Measurements from ENCODE around the gene TSPAN17.

TSPAN17 gene

GRCh38 chr5:176624142-176624541 is 23.1 kb upstream of the TSPAN17 start:
- no peak for DNase-seq

- DNase-seq = no peak
Observed at GRCh38 chr5:176624938-176625337, 22.3 kb upstream of the TSPAN17 start.

- DNase-seq = no peak
Observed at GRCh38 chr5:176625512-176625911, 21.8 kb upstream of the TSPAN17 start.

DNA sequence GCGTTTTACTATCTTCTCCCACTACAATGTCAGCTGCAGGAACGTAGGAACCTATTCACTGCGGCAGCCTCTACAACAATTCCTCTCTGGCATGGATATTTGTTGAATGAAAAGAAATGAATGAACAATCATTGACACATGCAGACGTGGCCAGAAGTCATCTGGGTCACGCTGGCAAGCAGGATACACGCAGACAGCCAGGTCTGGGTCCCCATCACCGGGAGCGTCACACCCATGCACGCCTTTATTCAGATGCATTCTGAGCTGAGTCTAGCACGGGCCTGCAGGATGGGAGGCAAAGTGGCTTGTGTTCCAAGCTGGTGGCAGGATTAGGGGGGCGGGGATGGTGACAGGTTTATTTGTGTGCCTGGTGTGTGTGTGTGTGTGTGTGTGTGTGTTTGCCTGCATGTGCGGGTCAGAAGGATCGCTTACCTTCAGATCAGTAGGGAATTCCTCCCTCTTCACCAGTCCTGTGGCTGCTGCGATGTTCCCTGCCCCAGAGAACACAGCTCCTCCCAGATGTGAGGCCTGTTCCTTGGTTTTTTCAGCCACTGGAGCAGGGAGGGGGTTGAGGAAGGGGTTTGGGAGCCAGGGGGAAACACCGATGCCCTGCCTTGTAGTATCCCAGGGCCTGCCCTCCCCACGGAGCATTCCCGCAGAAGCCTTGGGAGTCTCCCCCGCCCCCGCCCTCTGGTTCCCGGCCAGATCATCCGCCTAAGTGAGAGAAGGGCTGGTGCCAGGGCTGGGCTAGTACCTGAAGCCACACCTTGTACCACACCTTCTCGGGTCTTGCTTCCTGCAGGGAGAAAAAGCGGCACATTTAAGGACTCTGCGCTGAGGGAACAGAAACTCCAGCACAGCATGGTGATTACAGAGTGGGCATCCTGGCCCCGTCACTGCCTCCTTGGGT is 21.1 kb upstream of the TSPAN17 start:
- no peak for DNase-seq

- no peak for DNase-seq
Observed at GRCh38 chr5:176626876-176627236, 20.4 kb upstream of the TSPAN17 start.

DNA sequence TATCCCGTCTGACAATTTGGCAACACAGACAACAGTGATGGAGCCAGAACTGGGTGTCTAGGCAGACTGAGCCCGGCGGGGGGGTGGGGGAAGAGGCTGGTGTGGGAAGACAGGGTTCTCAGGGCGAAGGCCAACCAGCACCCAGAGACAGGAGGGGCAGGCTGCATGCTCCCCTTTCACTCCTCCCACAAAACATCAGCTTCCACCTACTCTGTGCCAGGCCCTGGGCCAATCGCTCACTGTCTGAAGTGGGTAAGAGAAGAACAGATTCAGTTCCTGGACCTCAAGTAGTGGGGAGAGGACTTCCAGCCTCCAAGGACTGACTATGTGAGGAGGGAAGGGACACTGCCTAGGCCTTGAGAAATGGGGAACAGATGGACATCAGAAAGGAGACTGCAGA is 19.7 kb upstream of the TSPAN17 start:
- DNase-seq = no peak

DNA sequence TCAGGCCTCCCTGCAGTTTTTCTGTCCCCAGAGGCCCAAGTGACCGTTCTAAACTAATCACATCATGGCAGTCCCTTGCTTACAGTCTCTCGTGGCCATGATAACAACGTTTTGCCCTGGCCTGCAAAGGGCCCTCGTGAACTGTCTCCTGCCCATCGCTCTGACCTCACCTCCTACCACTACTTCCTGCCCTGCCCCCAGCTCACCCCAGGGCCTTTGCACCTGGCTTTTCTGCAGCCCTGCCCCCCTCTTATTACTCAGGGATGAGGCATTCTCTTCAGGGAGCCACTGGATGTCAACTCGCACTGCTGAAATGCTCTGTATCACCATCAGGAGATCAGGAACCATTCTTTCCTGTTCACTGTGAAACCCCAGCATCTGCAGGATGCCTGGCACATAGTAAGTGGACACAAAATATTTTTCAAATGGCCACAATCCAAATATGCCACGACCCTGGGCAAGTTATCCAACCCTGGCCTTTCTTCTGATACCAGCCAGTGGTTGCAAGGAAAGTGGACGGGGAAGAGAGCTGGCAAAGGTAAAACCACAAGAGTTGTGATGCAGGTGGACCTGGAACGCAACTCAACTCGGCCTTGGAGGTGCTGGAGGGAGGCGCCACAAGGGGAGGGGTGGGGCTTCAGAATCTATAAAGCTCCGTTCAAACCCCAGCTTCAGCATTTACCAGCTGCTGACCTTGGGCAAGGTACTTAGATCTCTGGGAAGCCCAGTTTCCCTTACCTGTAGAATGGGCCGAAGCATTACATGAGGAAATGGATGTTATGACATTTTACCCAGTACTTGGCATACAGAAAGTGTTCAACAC is 18.7 kb upstream of the TSPAN17 start:
- no peak for DNase-seq

DNA sequence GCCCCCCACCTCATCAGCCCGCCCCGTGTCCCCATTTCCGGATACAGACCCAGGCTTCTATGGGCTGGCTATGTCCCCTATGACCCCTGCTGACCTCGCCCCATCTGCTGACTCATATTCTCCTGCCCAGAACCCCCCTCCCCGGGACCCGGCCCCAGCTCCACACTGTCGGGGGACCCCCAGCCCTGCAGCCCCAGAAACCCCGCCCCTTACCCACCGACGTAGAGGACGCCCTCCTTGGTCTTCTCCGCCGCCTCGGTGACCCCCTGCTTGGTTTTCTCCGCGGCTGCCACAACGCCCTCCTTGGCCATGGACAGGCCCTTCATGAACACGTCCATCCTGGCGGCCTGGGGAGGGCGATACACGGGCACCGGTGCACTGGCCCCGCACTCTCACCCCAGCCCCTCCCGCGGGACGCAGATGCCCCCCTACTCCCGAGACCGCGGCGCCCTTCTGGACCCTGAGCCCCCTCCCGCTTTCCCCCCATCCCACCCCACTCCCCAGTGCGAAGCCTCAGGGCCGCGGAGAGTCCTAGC is 17.9 kb upstream of the TSPAN17 start:
- DNase-seq = no peak

GRCh38 chr5:176629853-176630680 is 17.2 kb upstream of the TSPAN17 start, which contains the start of the genes EIF4E1B and SNCB:
EIF4E1B (plus strand) TSS chr5:176630675; CDS start chr5:176642788, 12,113 bp downstream.
SNCB (minus strand) TSS chr5:176630534; CDS start chr5:176629654, 880 bp downstream.
- DNase-seq = peak; percentile 27

DNA sequence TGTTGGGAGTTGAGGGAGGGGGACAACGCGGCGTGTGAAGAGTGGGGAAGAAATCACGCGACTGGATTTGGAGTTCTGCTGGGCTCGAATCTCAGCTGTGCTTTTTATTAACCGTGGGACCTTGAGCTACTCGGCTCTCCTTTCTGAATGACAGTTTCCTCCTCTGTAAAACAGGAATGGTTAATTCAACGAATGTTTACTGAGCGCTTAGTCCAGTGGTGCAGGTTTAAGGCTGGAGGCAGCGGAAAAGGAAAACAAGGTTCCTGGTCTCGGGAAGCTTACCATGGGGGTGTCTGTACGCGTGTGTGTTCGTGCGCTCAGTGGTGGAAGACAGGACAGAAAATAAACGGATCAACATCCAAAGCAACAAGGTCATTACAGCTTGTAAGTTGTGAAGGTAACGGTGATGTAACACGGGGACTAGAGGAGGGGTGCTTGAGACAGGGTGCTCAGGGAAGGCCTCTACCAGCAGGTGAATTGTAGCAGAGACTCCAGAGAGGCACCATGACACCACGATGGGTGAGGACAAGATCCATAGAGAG is 16.5 kb upstream of the TSPAN17 start:
- DNase-seq = no peak

GRCh38 chr5:176631383-176632200 is 15.7 kb upstream of the TSPAN17 start:
- DNase-seq = no peak

DNA sequence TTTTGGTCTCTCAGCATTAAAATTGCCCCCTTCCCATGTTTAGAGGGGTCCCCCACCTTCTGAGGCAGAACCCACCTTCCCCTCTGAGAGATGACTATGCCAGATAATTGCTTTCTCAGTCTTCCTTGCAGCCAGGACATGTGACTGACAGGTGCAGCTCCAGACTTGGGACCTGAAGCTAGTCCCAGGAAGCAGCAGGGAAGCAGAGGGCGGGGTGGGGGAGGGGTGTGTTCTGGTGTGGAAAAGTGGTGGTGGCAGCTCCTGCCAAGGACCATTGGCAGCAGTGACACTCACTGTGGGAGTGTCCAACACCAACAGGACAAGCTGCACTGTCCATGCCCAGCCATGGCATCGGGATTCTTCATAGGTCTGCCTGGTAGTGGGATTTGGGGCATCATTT is 14.5 kb upstream of the TSPAN17 start:
- no peak for DNase-seq

GRCh38 chr5:176633598-176633997 is 13.7 kb upstream of the TSPAN17 start:
- no peak for DNase-seq

GRCh38 chr5:176636426-176636825 is 10.9 kb upstream of the TSPAN17 start:
- no peak for DNase-seq

GRCh38 chr5:176637556-176637955 is 9.7 kb upstream of the TSPAN17 start:
- no peak for DNase-seq

- DNase-seq = no peak
Observed at GRCh38 chr5:176638437-176638836, 8.8 kb upstream of the TSPAN17 start.

DNA sequence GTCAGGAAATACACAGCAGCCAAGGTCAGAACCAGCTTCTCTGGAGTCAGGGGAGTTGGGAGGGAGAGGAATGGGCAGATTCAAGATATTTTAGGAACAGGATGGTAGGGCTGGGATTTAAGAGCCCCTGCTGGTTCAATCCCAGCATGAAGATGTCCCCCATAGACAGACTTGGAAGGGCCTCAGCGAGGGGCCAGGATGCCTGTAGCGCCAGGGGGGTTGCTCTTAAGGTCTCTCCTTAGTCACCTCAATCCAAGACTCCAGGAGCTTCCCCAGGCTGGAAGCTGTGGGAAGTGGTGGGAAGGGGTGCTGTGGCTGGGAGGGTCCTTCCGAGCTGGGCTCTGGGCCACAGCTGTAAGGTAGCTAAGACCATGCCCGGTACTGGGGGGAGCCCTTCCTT is 8.1 kb upstream of the TSPAN17 start:
- DNase-seq = no peak

- DNase-seq = no peak
Observed at GRCh38 chr5:176639981-176640380, 7.3 kb upstream of the TSPAN17 start.

GRCh38 chr5:176640616-176641015 is 6.7 kb upstream of the TSPAN17 start:
- DNase-seq = no peak

GRCh38 chr5:176642675-176643490 is 4.4 kb upstream of the TSPAN17 start:
- DNase-seq = no peak

Measured in effector CD8-positive, alpha-beta T cell (primary cell).